GM21528 (cell line): ENCODE results near the gene RPS18.

ENCODE experiments used
- ATAC-seq: cut with Tn5 transposase; IDR thresholded peaks from one replicate; pipeline ENCODE4 v1.9.1; 2021; ENCODE audit warnings: mild to moderate bottlenecking, moderate library complexity; ENCODE audit not compliant: unreplicated experiment, low FRiP score

Gene RPS18

GRCh38 chr6:33313105-33313708 is 41.3 kb downstream of the RPS18 start:
- ATAC-seq, result peak; percentile 4

- peak; percentile 38 for ATAC-seq
Measured at GRCh38 chr6:33313709-33314514, 42.0 kb downstream of the RPS18 start, which contains the start of gene TAPBP. Gene TAPBP, minus strand, starts transcription at chr6:33314078. Its CDS starts 37 bp downstream, at chr6:33314041.

- ATAC-seq, result no peak
Measured at GRCh38 chr6:33314515-33314942, 42.7 kb downstream of the RPS18 start.

GRCh38 chr6:33314943-33315792 is 43.3 kb downstream of the RPS18 start:
- no peak for ATAC-seq

GRCh38 chr6:33315793-33316602 is 44.1 kb downstream of the RPS18 start:
- ATAC-seq, result no peak

- ATAC-seq, result no peak
Measured at GRCh38 chr6:33316603-33317418, 44.9 kb downstream of the RPS18 start.

GRCh38 chr6:33317419-33317668 is 45.5 kb downstream of the RPS18 start:
- ATAC-seq, result no peak

- ATAC-seq, result peak; percentile 42
Measured at GRCh38 chr6:33317669-33318425, 46.0 kb downstream of the RPS18 start, which contains the start of gene ZBTB22. Gene ZBTB22, minus strand, starts transcription at chr6:33317744. Its CDS starts 828 bp downstream, at chr6:33316916.

- no peak for ATAC-seq
Measured at GRCh38 chr6:33318426-33319073, 46.7 kb downstream of the RPS18 start.

- no peak for ATAC-seq
Measured at GRCh38 chr6:33319939-33320314, 48.1 kb downstream of the RPS18 start.

- ATAC-seq, result no peak
Measured at GRCh38 chr6:33320315-33321181, 48.7 kb downstream of the RPS18 start.

GRCh38 chr6:33321227-33321626 is 49.4 kb downstream of the RPS18 start:
- no peak for ATAC-seq

- ATAC-seq, result peak; percentile 9
Measured at GRCh38 chr6:33323623-33323948, 51.7 kb downstream of the RPS18 start.

- no peak for ATAC-seq
Measured at GRCh38 chr6:33324125-33324524, 52.2 kb downstream of the RPS18 start.
